SKM-1 (cell line): ENCODE results near the gene PCIF1.
"Not testable (repeated sequence)": the region's sequence is repeated elsewhere in the genome, so short reads cannot be mapped to it uniquely, and the experiment has no call there.

Experiments
- DNase-seq: peaks from one replicate; lab custom pipeline; 2025; ENCODE audit not compliant: unreplicated experiment; lab: John Stamatoyannopoulos, UW

The PCIF1 gene

DNA sequence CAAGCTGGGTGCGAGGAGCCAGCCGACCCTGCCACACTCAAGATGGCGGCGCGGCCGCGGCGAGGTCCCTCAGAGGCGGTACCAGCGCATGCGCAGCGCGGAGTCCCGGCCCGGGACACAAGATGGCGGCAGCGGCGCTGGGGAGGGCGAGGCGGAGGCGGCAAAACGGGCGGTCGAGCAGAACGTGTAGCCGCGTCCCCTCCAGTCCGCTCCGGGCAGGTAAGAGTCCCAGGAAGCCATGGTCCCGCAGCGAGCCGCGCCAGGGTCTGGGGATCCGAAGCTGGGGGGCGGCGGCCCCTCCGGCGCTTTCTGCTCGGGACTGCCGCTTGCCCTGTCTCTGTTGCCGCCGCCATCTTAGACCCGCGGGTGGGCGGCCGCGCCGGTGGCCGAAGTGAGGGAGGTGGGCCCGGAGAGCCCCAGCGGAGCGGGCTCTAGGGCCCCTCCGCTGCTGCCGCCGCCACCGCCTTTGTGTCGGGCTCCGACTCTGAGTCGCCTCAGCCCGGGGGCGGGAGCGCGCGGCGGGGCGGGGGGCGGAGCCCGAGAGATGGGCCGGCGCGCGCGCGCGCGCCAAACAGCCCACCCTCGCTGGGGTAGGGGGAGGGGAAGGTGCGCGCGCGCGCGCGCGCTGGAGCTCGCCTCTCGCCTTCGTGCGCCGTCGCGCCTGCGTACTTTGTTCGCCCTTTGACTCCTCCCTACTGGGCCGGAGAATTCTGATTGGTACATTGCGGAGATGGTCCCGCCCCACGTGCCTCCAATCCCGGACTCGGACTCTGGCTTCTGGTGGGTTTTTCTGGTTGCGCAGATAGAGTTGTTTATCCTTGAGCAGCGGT lies at the start of gene PCIF1:
Gene PCIF1, plus strand, starts transcription at position 98 of the 830 bp plus-strand sequence. CDS start 4,317 bp downstream, outside the sequence.
- DNase-seq: peak; percentile 91

- DNase-seq: no peak
Measured at GRCh38 chr20:45886590-45887345, 47.7 kb upstream of the PCIF1 start.

GRCh38 chr20:45887346-45887715 lies 47.2 kb upstream of the PCIF1 start, which contains the start of gene SPATA25:
Gene SPATA25 (minus strand): TSS chr20:45887622. CDS start chr20:45887590, 32 bp downstream.
- no peak for DNase-seq

DNA sequence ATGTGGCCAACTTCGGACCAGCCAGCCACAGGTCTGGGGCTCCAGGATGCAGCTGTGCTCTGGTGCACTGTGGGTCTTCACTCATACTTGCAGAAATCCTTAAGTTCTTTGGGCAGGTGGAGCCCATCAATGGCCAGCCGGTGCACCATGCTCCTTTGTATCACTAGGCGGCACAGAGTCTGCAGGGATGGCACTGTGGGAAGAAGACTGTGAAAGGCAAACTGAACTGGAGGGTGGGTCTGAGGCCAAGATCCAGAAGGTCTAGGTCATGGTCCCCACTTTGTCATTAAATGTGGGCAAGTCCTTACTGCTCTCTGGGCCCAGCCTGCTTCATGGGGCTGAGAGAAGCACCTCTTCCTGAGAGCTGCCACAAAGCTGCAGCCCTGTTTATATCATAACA lies 45.8 kb upstream of the PCIF1 start:
- DNase-seq: no peak

- DNase-seq: peak; percentile 4
Measured at GRCh38 chr20:45890077-45890984, 44.2 kb upstream of the PCIF1 start.

DNA sequence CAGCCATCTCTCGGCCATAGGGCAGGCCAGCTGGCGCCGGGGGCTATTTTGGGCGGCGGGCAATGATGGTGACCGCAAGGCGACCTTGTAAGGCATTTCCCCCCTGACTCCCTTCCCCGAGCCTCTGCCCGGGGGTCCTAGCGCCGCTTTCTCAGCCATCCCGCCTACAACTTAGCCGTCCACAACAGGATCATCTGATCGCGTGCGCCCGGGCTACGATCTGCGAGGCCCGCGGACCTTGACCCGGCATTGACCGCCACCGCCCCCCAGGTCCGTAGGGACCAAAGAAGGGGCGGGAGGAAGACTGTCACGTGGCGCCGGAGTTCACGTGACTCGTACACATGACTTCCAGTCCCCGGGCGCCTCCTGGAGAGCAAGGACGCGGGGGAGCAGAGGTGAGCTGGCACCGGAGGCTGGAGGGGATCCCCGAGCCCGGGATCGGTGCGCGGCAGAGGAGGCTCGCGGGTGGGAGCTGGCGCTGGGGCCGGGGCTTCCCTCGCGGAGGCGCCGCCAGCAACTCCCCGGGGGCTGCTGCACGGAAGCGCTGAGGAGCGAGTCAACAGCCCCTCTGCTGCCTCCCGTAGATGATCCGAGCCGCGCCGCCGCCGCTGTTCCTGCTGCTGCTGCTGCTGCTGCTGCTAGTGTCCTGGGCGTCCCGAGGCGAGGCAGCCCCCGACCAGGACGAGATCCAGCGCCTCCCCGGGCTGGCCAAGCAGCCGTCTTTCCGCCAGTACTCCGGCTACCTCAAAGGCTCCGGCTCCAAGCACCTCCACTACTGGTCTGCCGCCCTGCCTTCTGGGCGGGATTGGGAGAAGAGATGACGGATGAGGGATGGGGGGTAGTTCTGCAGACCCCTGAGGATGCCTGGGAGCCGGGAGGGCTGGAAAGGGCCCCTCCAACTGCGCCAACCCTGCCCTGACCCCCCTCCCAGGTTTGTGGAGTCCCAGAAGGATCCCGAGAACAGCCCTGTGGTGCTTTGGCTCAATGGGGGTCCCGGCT lies 43.2 kb upstream of the PCIF1 start, which contains the start of the genes CTSA and NEURL2:
Gene CTSA, plus strand, starts transcription at position 351 of the 999 bp plus-strand sequence. Its CDS starts 234 bp downstream, at position 585.
Gene NEURL2, minus strand, starts transcription at position 224 of the 999 bp plus-strand sequence. Its CDS starts 217 bp downstream, at position 7.
- peak; percentile 48 for DNase-seq

DNA sequence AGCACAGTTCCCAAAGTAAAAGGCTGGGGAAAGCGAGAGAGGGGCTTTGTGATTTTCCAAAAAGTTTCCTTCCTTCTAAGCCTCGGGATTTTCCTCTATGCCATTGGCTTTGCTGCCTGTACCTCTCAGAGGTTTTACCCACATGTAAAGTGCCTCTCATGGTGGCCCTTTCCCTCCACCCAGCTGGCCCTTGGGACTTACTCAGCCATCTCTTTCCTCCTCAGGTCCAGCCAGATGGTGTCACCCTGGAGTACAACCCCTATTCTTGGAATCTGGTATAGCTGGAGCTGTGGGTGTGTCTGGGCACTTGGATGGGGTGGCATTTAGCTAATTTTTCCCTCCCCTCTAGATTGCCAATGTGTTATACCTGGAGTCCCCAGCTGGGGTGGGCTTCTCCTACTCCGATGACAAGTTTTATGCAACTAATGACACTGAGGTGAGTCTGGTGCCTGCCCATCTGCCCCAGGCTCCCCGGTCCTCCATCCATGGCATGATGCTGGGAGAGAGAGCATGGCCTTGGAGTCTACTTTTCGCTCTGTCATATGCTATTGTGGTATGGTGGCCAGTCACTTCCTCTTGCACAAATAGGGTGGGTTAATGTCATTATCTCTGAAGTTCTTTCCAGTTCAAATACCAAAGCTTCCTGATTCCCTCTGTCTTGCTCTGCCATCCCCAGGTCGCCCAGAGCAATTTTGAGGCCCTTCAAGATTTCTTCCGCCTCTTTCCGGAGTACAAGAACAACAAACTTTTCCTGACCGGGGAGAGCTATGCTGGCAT lies 42.2 kb upstream of the PCIF1 start:
- DNase-seq: no peak

DNA sequence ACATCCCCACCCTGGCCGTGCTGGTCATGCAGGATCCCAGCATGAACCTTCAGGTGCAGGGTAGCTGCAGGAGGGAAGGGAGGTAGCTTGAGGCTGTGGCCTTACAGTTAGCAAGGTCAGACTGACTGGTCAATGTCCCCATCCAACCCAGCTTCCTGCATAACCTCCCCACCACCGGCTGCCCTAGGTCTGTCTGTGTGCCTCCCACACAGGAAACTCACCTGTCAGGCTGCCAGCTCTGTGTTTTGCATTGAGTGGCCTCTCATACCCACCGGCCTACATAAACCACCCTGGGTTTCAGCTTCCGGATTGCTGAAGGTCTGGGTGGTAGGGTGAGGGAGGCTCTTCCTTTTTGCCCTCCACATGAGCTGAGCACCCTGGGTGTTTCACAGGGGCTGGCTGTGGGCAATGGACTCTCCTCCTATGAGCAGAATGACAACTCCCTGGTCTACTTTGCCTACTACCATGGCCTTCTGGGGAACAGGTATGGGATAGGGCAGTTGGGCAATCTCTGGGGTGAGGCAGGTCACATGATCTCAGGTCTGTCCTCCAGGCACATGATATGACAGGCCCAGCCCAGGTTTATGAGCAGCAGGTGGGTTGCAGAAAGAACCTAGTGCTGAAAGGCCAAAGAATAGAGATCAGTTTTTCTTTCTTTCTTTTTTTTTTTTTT lies 41.5 kb upstream of the PCIF1 start:
- no peak for DNase-seq

- DNase-seq: no peak
Measured at GRCh38 chr20:45893831-45894230, 40.7 kb upstream of the PCIF1 start.

DNA sequence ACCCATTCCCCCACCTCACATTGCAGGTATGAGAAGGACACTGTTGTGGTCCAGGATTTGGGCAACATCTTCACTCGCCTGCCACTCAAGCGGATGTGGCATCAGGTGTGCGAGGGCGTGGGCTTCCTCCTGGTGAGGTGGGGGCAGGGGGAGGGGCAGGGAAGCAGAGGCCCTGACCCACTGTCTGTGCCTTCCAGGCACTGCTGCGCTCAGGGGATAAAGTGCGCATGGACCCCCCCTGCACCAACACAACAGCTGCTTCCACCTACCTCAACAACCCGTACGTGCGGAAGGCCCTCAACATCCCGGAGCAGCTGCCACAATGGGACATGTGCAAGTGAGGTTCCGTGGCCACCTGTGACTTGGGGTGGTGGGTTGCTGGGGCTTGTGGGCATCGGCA lies 39.7 kb upstream of the PCIF1 start:
- no peak for DNase-seq

GRCh38 chr20:45896641-45897161 lies 37.8 kb upstream of the PCIF1 start:
- no peak for DNase-seq

DNA sequence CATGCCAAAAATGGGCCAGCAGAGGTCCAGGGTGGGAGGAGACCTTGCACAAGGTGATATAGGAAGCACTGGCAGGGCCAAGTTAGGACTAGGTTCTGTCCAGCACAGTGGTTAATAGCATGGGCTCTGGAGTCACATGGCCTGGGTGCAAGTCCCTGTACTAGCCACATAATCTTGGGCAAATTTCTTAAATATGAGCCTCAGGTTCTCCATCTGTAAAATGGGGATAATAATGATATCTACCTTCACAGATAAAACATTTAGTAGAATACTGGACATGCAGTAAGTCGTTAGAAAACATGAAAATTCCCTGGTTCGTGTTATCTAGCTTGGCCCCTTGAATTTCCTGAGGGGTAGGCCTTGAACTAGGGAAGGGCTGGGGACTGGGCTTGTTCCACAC lies 37.2 kb upstream of the PCIF1 start:
- no peak for DNase-seq

DNA sequence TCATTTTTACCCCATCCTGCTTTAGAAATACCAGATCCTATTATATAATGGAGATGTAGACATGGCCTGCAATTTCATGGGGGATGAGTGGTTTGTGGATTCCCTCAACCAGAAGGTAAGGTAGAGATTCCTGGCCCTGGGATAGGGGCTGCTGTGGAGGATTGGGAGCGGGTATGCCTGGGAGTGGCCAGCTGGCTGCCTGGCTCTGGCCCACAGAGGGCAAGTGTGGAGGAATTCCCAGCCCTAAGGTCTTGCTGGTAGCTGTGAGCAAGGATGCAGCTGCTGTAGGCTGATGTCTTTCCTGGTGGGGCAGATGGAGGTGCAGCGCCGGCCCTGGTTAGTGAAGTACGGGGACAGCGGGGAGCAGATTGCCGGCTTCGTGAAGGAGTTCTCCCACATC lies 36.8 kb upstream of the PCIF1 start:
- DNase-seq: no peak

GRCh38 chr20:45898285-45898684 lies 36.2 kb upstream of the PCIF1 start:
- no peak for DNase-seq

GRCh38 chr20:45899046-45899835 lies 35.2 kb upstream of the PCIF1 start:
- no peak for DNase-seq

GRCh38 chr20:45901332-45901731 lies 33.2 kb upstream of the PCIF1 start:
- DNase-seq: not testable (repeated sequence)

DNA sequence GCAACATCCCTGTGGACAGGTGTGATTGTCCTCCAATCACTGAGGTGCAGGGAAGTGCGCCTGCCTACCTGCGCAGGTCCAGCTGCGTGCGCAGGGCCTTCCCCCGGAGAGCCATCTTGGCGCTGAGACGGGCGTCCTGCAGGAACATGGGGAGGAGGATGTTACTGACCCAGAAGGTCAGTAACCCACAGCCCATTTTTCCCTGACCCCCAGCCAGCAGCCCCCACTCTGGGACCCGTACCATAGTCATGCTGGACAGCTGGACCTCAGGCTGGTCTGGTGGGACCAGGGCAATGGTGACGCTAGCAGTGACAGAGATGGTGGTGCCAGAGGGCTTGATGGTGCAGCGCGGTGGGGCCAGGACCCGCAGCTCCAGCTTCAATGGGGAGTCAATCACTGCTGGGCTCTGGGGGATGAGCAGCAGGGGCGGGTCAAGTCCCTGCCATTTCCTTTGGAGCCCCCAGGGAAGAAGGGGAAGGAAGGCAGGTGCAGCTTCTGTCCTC lies 32.2 kb upstream of the PCIF1 start:
- DNase-seq: no peak
